Retinal pigment epithelial cell (primary cell): ENCODE data around the gene TSPAN17.

ENCODE experiments used
- DNase-seq: peaks from one replicate; pipeline ENCODE4 v3.0.0-alpha.2; 2010; ENCODE audit warnings: low read depth
- H3K4me3 ChIP-seq: 2 replicates; pipeline ENCODE4 v1.5.1; 2011; ENCODE audit warnings: mild to moderate bottlenecking, low read length, control low read depth, moderate library complexity
- TF ChIP-seq, protein P1 (sequence below): conservative IDR thresholded peaks from 2 replicates; pipeline ENCODE4 v1.5.1; 2011; ENCODE audit warnings: low read depth, low read length, control low read depth, inconsistent platforms

TSPAN17 gene

DNA sequence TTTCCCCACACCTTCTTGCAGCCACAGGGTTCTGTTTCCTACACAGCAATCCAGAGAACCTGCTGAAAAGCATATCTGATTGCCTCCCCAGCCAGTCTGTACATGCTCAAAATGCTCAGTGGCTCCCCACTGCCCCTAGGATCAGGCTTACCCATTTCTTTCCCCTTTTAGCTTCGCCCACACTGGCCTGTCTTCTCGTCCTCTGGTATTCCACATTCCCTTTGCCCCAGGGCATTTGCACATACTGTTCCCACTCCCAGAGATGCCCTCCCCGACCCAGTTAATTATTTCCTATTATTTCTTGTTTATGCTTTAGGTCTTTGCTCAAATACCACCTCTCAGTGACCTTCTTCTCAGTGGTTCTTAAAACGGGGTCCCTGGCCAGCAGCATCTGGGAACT lies 6.7 kb upstream of the TSPAN17 start:
- DNase-seq, result no peak
- TF ChIP-seq, protein P1, sequence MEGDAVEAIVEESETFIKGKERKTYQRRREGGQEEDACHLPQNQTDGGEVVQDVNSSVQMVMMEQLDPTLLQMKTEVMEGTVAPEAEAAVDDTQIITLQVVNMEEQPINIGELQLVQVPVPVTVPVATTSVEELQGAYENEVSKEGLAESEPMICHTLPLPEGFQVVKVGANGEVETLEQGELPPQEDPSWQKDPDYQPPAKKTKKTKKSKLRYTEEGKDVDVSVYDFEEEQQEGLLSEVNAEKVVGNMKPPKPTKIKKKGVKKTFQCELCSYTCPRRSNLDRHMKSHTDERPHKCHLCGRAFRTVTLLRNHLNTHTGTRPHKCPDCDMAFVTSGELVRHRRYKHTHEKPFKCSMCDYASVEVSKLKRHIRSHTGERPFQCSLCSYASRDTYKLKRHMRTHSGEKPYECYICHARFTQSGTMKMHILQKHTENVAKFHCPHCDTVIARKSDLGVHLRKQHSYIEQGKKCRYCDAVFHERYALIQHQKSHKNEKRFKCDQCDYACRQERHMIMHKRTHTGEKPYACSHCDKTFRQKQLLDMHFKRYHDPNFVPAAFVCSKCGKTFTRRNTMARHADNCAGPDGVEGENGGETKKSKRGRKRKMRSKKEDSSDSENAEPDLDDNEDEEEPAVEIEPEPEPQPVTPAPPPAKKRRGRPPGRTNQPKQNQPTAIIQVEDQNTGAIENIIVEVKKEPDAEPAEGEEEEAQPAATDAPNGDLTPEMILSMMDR, result no peak
- no peak overlapping the region for H3K4me3 ChIP-seq

DNA sequence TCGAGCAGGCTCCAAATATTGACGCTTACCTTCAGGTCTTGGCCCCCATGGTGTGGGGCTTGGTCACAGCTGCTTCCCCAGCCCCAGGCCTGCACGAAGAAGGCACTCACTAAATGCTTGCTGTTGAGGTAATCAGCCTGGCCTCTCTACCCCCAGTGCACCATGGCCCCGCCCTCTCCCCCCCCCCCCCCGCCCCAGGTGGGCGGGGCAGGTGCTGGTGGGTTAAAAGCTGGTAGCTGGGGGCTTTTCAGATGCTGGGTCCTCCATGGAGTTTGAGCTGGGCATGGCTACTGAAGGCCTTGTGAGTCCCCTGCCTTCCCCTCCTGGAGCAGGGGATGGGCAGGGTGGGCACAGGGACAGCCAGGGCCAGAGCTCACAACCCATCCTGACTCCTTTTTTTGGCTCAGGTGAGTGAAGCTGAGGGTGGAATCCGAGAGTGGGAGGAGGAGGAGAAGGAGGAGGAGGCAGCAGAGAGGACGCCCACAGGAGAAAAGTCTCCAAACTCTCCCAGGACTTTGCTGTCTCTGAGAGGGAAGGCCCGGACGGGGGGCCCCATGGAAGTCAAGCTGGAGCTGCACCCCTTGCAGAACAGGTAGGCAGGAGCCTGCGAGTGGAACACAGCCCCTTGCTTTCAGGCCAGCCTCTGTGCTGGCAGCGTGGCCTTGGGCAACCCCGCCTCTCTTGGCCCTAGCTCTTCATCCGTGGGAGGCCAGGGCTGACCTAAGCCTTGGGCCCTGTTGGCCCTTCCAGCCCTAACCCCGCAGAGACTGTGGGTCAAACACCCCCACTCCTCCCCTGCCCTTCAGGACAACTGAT lies 4.4 kb upstream of the TSPAN17 start:
- no peak overlapping the region for H3K4me3 ChIP-seq
- DNase-seq, result no peak
- TF ChIP-seq, protein P1, result no peak

DNA sequence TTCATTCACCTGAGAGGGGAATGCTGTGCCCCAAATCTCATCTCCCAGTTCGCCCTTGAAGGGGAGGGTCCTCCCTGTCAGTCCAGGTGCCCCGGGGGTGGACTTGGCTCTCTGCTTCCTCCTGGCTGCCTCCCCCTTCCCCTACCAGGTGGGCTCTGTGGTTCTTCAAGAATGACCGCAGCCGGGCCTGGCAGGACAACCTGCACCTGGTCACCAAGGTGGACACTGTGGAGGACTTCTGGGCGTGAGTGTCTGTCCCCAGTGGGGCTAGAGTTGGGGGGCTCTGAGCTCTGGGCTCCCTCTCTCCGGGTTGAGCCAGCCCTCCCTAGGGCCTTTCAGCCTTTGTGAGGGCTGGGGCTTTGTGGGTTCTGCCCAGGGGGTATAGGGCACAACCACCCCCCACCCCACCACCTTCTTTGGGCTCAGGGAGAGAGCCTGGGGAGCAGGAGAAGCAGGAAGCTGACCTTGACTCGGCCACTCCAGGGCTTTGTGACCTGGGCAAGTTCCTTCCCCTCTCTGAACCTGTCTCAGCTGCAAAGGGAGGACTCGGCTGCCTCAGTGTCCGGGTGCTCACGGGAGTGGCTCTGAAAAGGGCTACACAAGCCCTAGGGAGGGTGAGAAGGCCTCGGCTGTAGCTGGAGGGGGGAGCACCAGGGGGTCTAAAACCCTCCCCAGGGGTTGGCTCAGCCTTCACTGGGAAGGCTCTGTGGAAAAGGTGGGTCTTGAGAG lies 3.6 kb upstream of the TSPAN17 start:
- H3K4me3 ChIP-seq, result no peak overlapping the region
- TF ChIP-seq, protein P1, result no peak
- no peak for DNase-seq

DNA sequence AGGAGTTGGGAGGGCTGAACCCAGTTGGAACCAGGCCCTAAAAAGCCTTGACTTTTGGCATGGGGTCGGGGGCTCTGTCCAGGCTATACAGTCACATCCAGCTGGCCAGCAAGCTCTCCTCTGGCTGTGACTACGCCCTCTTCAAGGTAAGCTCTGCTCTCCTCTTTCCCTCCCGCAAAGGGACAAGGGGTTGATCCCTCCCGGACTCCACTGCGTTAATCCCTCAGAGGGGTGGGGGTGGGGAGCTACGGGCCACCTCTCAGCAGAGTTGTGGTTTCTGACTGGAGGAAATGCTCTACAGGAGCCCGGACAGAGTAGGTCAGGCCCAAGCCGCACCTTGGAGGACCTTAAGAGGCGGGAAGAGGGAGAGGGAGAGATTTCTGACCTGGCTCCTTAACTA lies 3.0 kb upstream of the TSPAN17 start:
- H3K4me3 ChIP-seq, result no peak overlapping the region
- DNase-seq, result no peak
- TF ChIP-seq, protein P1, result no peak

DNA sequence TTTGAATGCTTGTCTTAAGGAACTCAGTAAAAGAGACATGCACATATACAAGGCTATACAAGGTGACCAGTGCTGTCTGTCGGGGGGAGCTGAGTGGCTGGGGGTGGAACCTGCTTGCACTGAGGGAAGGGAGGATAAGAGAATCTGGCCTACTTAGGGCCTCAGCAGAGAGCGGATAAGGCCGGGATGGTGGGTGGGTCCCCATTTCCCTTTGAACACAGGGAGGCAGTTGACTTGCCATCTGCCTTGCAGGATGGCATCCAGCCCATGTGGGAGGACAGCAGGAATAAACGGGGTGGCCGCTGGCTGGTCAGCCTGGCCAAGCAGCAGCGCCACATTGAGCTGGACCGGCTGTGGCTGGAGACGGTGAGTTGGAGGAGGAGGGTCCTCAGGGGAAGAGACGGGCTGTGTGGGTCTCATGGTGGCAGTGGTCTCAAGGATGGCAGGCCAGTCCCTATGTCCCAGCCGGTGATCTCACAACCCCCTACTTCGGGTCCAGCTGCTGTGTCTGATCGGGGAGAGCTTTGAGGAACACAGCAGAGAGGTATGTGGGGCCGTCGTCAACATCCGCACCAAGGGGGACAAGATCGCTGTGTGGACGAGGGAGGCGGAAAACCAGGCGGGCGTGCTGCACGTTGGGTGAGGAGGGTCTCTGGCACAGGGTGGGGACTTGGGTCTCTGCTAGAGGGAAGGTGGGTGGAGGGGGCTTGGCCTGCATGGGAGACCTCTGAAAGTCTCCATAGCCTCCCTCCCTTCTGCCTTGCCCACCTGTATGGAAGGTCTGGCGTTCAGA lies 2.2 kb upstream of the TSPAN17 start:
- H3K4me3 ChIP-seq, result no peak overlapping the region
- DNase-seq, result no peak
- TF ChIP-seq, protein P1, result no peak

DNA sequence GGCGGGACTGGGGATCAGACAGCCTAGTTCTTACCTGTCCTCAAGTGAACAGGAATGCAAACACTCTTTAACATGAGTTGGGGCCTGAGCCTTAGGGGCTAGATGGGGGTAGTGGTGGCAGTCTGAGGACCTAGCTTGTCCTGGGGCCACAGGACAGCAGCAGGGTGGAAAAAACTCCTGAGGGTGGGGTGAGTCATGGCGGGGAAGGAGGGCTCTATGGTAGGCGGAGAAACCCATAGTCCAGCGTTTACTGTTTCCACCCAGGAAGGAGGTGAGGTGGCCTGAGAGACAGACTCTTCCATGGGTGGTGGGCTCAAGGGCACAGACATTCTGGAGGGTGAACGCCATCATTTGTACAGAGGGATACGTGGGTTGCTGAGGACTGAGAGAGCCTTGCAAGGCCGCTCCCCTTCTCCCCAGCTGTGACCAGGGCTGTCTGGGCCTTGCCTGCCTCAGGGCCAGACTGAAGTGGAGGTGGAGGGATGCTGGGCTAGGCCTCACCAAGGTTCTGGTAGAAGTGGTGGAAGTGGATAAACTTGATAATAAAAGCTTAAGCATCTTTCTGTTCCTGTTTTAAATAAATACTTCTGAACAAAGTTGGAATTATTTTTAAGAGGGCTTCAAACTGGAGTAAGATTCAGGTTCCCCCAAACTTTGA lies 1.1 kb upstream of the TSPAN17 start:
- no peak for DNase-seq
- no peak overlapping the region for H3K4me3 ChIP-seq
- TF ChIP-seq, protein P1, result no peak
